Measurements from ENCODE around the gene C17orf107. TPM values are rescaled to one million over a fixed set of nuclear protein-coding genes. Genes with fewer than 3 reads are reported as not detected.

C17orf107 gene
- total and polyA plus RNA-seq, 2 of the 13 experiments (the other 11 are each of a cell fraction or from before 2014, with no cell fraction given) = 0.20 to 0.59 TPM

DNA sequence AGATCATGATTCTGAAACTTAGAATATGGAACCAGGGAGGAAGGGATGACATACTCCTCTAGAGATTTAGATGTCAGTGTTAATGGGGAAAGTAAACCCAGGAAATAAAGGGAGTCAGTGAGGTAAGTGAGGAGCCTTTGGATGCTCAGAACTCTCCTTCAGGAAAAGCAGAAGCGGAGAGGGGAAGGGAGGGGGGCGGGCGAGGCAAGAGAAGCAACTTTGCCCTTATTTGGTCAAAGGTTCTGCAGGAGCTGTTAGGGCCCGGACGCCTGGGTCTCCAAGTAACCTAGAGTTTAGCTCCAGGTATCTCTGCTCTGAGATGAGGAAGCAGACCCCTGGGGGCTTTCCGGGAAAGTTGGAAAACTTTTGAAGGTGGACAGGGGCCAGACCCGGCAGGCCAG, 47.7 kb downstream of the C17orf107 start:
- peak; percentile 92 for TF ChIP-seq SRF (IDR thresholded peaks at IDR 0.05; ENCODE audit: low read depth, low read length)
- no peak for TF ChIP-seq ZNF512B (CRISPR knock-in tag; IDR thresholded peaks at IDR 0.05; ENCODE audit: borderline replicate concordance)
- TF ChIP-seq, protein P1, sequence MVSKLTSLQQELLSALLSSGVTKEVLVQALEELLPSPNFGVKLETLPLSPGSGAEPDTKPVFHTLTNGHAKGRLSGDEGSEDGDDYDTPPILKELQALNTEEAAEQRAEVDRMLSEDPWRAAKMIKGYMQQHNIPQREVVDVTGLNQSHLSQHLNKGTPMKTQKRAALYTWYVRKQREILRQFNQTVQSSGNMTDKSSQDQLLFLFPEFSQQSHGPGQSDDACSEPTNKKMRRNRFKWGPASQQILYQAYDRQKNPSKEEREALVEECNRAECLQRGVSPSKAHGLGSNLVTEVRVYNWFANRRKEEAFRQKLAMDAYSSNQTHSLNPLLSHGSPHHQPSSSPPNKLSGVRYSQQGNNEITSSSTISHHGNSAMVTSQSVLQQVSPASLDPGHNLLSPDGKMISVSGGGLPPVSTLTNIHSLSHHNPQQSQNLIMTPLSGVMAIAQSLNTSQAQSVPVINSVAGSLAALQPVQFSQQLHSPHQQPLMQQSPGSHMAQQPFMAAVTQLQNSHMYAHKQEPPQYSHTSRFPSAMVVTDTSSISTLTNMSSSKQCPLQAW (CRISPR knock-in tag; IDR thresholded peaks at IDR 0.05) = 0 out of 2 replicates have a peak, but pooled peaks have one; percentile 8
- no peak for TF ChIP-seq SAFB2 (CRISPR knock-in tag; IDR thresholded peaks at IDR 0.05; ENCODE audit: borderline replicate concordance, low read depth)
- no peak for TF ChIP-seq ZSCAN31 (CRISPR knock-in tag; IDR thresholded peaks at IDR 0.05; ENCODE audit: low read depth)
- TF ChIP-seq POLR2AphosphoS5 (IDR thresholded peaks at IDR 0.05; ENCODE audit: low read depth, low read length) = peak; percentile 10; the same call in 1 of the 2 replicates
- TF ChIP-seq KDM5A (IDR thresholded peaks at IDR 0.05; ENCODE audit: borderline replicate concordance, low read length) = 0 out of 2 replicates have a peak, but pooled peaks have one; percentile 1
- no peak for TF ChIP-seq ZNF17 (CRISPR knock-in tag; IDR thresholded peaks at IDR 0.05)
- TF ChIP-seq ZNF256 (CRISPR knock-in tag; conservative IDR thresholded peaks at IDR 0.05) = no peak
- no peak for TF ChIP-seq ZKSCAN8 (CRISPR knock-in tag; IDR thresholded peaks at IDR 0.05; ENCODE audit: borderline replicate concordance)
- 0 out of 2 replicates have a peak, but pooled peaks have one; percentile 26 for TF ChIP-seq ZMYM4 (CRISPR knock-in tag; IDR thresholded peaks at IDR 0.05)
- no peak for TF ChIP-seq KAT8 (CRISPR knock-in tag; IDR thresholded peaks at IDR 0.05)
- TF ChIP-seq CBX2 (IDR thresholded peaks at IDR 0.05; ENCODE audit: low read depth, low read length) = no peak
- TF ChIP-seq CBX2 (CRISPR knock-in tag; IDR thresholded peaks at IDR 0.05; ENCODE audit: low read depth) = no peak
- no peak for TF ChIP-seq TP53 (CRISPR knock-in tag; conservative IDR thresholded peaks at IDR 0.05)
- no peak for TF ChIP-seq ZNF7 (CRISPR knock-in tag; IDR thresholded peaks at IDR 0.05)
- TF ChIP-seq TEAD3 (CRISPR knock-in tag; optimal IDR thresholded peaks at IDR 0.05; ENCODE audit: borderline replicate concordance) = no peak
- TF ChIP-seq, protein P2, sequence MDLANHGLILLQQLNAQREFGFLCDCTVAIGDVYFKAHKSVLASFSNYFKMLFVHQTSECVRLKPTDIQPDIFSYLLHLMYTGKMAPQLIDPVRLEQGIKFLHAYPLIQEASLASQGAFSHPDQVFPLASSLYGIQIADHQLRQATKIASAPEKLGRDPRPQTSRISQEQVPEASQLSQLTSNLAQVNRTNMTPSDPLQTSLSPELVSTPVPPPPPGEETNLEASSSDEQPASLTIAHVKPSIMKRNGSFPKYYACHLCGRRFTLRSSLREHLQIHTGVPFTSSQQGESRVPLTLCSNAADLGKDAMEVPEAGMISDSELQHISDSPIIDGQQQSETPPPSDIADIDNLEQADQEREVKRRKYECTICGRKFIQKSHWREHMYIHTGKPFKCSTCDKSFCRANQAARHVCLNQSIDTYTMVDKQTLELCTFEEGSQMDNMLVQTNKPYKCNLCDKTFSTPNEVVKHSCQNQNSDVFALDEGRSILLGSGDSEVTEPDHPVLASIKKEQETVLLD (CRISPR knock-in tag; IDR thresholded peaks at IDR 0.05; ENCODE audit: low read depth) = 0 out of 2 replicates have a peak, but pooled peaks have one; percentile 5
- no peak for TF ChIP-seq LCORL (IDR thresholded peaks at IDR 0.05)
- no peak for TF ChIP-seq LCORL (CRISPR knock-in tag; IDR thresholded peaks at IDR 0.05)
- Histone ChIP-seq H3K4me3 (replicated peaks in 1 of 3; ENCODE audit: insufficient read depth in 1 of 3, low read depth in 2 of 3, low read length in 3 of 3) (peak overlapping the region; percentile 90 to 100 (median 100)), H3K27ac (ENCODE audit: extremely low read length, insufficient read depth, low read length) (peak overlapping the region; percentile 54), H3K79me2 (ENCODE audit: insufficient read depth, low read length) (peaks cover 55% of the 10 kb centered on the region), H3K36me3 (replicated peaks in 1 of 2; ENCODE audit: control insufficient read depth in 1 of 2, insufficient read depth in 2 of 2, low read length in 2 of 2) (peaks cover 18 to 37% of the 10 kb centered on the region in 2 experiments), H3K27me3 (ENCODE audit: control insufficient read depth in 1 of 2, insufficient read depth in 2 of 2, low read length in 2 of 2) (no peaks in the 10 kb centered on the region; a peak in 1 of 5 replicates), H3K9me3 (ENCODE audit: low read length) (no peaks in the 10 kb centered on the region), H4K20me1 (ENCODE audit: insufficient read depth, low read length) (peaks cover 33% of the 10 kb centered on the region), H3K4me1 (ENCODE audit: insufficient read depth, low read length) (peaks cover 44% of the 10 kb centered on the region), H3K4me2 (ENCODE audit: low read depth, low read length) (peak overlapping the region; percentile 96), H2AFZ (ENCODE audit: low read length) (no peak overlapping the region), H3K9ac (ENCODE audit: insufficient read depth, low read depth, low read length) (peak overlapping the region; percentile 74)
- intact Hi-C loops (cut with micrococcal nuclease; ENCODE audit: unreplicated experiment) (no loop called here), in situ Hi-C loops (cut with HindIII; ENCODE audit: extremely low pct_ligation_motif_present, low pct_unique_long_range_greater_than_20kb) (no loop called here)
- 3% methylated on average over 7 of the region's 7 CpGs for WGBS (ENCODE audit: low lambda C conversion rate)
- POLR2A ChIA-PET = interaction anchor here (0.9 to 10.0 kb wide), 7 partner anchors 8 to 53 kb away, joined by 3 to 273 read pairs (median 9); partner anchors contain the start of genes INCA1, KIF1C, RNF167 and SLC25A11
- ATAC-seq (no peak), DNase-seq (ENCODE audit: low spot score) (no peak), FAIRE-seq (no peak)
- BruUV-seq (replicated peaks) = no TSS peak
- CTCF ChIA-PET (ENCODE audit: low intra/inter-chr PET ratio, low total read pairs) = no interaction called here

All from HepG2 (cell line).